ENCODE results near the gene LRCH3. TPM values are rescaled to one million over a fixed set of nuclear protein-coding genes. Genes with fewer than 3 reads are reported as not detected.

LRCH3 gene
- total RNA-seq, 1 donor from 2014 or later: 70.2 TPM

DNA sequence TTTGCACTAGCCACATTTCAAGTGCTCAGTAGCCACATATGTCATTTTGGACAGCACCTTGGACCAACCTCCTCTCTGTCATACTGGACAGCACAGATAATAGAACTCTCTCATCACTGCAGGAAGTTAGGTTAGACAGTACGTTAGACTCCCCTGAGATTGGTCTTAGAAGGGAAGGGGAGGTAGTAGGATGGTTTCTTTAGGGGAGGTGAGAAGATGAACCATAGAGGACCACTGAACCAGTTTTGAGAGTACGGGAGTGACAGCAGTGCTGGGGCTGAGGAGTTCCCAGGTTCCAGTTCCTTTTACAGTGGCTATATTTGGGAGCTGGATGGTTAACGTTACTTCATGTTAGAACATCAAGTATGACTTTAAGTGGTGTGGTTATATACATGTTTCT, 7.8 kb downstream of the LRCH3 start:
- H3K27me3 Mint-ChIP-seq (ENCODE audit: unreplicated experiment): no peaks in the 10 kb centered on the region
- H3K4me1 Mint-ChIP-seq (ENCODE audit: unreplicated experiment): peaks cover 71% of the 10 kb centered on the region
- peak overlapping the region; percentile 30 for H3K4me3 Mint-ChIP-seq (ENCODE audit: unreplicated experiment)
- no peaks in the 10 kb centered on the region for H3K9me3 Mint-ChIP-seq (ENCODE audit: unreplicated experiment)
- TF ChIP-seq, protein P1, sequence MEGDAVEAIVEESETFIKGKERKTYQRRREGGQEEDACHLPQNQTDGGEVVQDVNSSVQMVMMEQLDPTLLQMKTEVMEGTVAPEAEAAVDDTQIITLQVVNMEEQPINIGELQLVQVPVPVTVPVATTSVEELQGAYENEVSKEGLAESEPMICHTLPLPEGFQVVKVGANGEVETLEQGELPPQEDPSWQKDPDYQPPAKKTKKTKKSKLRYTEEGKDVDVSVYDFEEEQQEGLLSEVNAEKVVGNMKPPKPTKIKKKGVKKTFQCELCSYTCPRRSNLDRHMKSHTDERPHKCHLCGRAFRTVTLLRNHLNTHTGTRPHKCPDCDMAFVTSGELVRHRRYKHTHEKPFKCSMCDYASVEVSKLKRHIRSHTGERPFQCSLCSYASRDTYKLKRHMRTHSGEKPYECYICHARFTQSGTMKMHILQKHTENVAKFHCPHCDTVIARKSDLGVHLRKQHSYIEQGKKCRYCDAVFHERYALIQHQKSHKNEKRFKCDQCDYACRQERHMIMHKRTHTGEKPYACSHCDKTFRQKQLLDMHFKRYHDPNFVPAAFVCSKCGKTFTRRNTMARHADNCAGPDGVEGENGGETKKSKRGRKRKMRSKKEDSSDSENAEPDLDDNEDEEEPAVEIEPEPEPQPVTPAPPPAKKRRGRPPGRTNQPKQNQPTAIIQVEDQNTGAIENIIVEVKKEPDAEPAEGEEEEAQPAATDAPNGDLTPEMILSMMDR (IDR thresholded peaks at IDR 0.05): no peak
- no peaks in the 10 kb centered on the region for H3K36me3 Mint-ChIP-seq (ENCODE audit: unreplicated experiment)
- H3K27ac Mint-ChIP-seq (ENCODE audit: unreplicated experiment): peak overlapping the region; percentile 53
- DNase-seq (ENCODE audit: extremely low spot score, unreplicated experiment): no peak

DNA sequence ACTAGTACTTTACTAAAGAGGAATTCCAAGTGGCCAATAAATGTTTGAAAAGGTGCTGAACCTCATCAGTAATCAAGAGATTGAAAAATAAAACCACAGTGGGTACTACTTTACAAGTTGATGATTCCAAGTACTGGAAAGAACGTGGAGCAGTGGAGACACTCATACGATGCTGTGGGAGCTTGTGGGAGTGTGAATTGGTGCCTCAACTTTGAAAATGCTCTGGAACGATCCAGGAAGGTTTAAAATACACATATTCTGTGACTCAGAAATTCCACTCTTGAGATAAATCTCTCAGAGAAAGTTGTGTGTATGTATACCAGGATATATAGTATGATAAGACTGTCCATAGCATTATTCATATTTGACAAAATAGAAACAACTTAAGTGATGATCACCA, 9.3 kb downstream of the LRCH3 start:
- TF ChIP-seq, protein P1 (IDR thresholded peaks at IDR 0.05): no peak
- H3K27me3 Mint-ChIP-seq (ENCODE audit: unreplicated experiment): no peaks in the 10 kb centered on the region
- peaks cover 59% of the 10 kb centered on the region for H3K4me1 Mint-ChIP-seq (ENCODE audit: unreplicated experiment)
- no peaks in the 10 kb centered on the region for H3K36me3 Mint-ChIP-seq (ENCODE audit: unreplicated experiment)
- peak overlapping the region; percentile 17 for H3K27ac Mint-ChIP-seq (ENCODE audit: unreplicated experiment)
- no peak for DNase-seq (ENCODE audit: extremely low spot score, unreplicated experiment)
- H3K4me3 Mint-ChIP-seq (ENCODE audit: unreplicated experiment): no peak overlapping the region
- no peaks in the 10 kb centered on the region for H3K9me3 Mint-ChIP-seq (ENCODE audit: unreplicated experiment)

DNA sequence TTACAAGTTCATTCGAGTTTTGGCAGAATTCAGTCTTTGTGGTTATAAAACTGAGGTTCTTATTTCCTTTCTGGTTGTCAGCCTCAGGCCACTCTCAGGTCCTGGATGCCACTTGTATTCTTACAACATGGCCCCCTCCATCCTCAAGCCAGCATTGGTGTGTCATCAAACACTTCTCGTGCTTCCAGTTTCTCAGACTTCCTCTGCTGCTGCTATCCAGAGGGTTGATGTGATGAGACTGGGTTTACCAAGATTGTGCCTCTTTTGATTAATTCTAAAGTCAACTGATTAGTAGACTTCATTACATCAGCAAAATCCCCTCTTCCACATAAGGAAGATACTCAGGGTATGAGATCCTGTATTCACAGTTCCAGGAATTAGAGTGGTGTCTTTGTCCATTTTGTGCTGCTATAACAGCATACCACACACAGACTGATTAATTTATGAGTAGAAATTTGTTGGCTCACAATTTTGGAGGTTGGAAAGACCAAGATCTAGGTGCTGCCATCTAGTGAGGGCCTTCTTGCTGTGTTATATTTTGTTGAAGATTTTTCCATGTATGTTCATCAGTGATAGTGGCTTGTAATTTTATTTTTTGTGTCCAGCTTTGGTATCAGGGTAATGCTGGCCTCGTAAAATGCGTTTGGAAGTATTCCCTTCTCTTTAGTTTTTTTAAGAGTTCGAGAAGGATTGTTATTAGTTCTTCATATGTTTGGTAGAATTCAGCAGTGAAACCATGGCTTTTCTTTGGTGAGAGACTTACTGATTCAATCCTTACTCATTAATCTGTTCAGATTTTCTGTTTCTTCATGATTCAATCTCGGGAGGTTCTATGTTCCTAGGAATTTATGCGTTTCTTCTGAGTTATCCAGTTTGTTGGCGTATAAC, 11.1 kb downstream of the LRCH3 start:
- Mint-ChIP-seq H3K4me3 (ENCODE audit: unreplicated experiment) (no peak overlapping the region), H3K36me3 (ENCODE audit: unreplicated experiment) (peaks cover 2% of the 10 kb centered on the region), H3K27me3 (ENCODE audit: unreplicated experiment) (no peaks in the 10 kb centered on the region), H3K27ac (ENCODE audit: unreplicated experiment) (peak overlapping the region; percentile 14), H3K9me3 (ENCODE audit: unreplicated experiment) (no peaks in the 10 kb centered on the region), H3K4me1 (ENCODE audit: unreplicated experiment) (peaks cover 53% of the 10 kb centered on the region)
- TF ChIP-seq, protein P1 (IDR thresholded peaks at IDR 0.05): no peak
- DNase-seq (ENCODE audit: extremely low spot score, unreplicated experiment): no peak

DNA sequence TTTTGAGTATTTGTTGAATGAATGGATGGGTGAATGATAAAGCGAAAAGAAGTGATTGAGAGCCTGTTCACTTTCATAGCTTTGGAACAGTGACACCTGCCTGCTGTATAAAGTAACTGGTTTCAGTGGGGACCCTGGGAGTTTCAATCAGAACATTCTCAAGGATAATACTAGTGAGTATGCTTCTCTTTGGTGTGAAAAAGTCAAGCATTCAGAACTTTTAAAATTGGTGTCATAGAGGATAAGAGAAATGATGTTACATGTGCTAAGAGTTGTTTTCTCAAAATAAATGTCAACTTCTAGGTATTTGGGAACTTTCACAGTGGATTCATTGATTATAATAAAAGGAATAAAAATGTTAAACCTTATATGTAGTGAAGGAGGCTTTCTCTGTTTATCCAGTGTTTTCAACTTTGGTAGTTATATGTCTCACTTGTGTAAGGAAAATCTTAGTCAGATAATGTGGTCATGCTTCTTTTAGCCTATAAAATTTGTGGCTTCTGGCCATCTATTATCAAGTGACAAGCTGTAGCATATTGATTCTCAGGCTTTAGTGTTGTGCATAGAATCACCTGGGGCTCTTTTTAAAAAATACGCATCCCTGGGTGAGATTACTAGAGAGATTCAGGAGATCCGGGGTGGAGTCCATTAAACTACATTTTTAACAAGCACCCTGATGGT, 11.9 kb downstream of the LRCH3 start:
- Mint-ChIP-seq H3K4me1 (ENCODE audit: unreplicated experiment) (peaks cover 53% of the 10 kb centered on the region), H3K36me3 (ENCODE audit: unreplicated experiment) (peaks cover 2% of the 10 kb centered on the region), H3K4me3 (ENCODE audit: unreplicated experiment) (no peak overlapping the region), H3K9me3 (ENCODE audit: unreplicated experiment) (no peaks in the 10 kb centered on the region), H3K27ac (ENCODE audit: unreplicated experiment) (peak overlapping the region; percentile 12), H3K27me3 (ENCODE audit: unreplicated experiment) (no peaks in the 10 kb centered on the region)
- TF ChIP-seq, protein P1 (IDR thresholded peaks at IDR 0.05): peak; percentile 26
- DNase-seq (ENCODE audit: extremely low spot score, unreplicated experiment): no peak

DNA sequence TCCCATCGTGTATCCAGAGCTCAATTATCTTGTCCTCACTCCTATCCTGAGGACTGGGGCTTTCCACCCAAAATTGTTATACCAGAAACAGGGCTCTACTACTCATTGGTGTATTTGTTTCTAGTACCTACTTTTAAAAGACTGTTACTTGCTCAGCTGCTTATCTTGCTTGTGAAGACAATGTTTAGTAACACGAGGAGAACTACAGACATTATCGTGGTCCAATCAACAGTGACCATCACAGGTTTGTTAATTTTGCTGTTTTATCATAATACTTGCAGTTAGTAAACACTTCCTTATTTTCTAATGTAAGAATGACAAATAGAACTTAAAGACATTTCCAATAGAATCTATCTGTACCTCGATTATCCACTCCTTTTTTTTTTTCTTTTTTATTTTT, 13.5 kb downstream of the LRCH3 start:
- TF ChIP-seq, protein P1 (IDR thresholded peaks at IDR 0.05): no peak
- no peaks in the 10 kb centered on the region for H3K9me3 Mint-ChIP-seq (ENCODE audit: unreplicated experiment)
- no peaks in the 10 kb centered on the region for H3K27me3 Mint-ChIP-seq (ENCODE audit: unreplicated experiment)
- H3K27ac Mint-ChIP-seq (ENCODE audit: unreplicated experiment): no peak overlapping the region
- H3K36me3 Mint-ChIP-seq (ENCODE audit: unreplicated experiment): peaks cover 4% of the 10 kb centered on the region
- no peak for DNase-seq (ENCODE audit: extremely low spot score, unreplicated experiment)
- H3K4me3 Mint-ChIP-seq (ENCODE audit: unreplicated experiment): no peak overlapping the region
- peaks cover 53% of the 10 kb centered on the region for H3K4me1 Mint-ChIP-seq (ENCODE audit: unreplicated experiment)
